Fibroblast of lung (primary cell): ENCODE results near the gene RHBDL3.

Source experiments
- EZH2 ChIP-seq: IDR thresholded peaks from 2 replicates; pipeline ENCODE4 v1.5.1; 2012; ENCODE audit warnings: low read length, control low read depth, mild to moderate bottlenecking; ENCODE audit errors: missing control alignments
- TF ChIP-seq, protein P1 (sequence below), 2 donors: IDR thresholded peaks in 1 of 2; conservative IDR thresholded peaks in 1 of 2; 1 replicate in 1 of 2; 2 replicates in 1 of 2; pipeline ENCODE4 v1.5.1; 2011 to 2012; ENCODE audit warnings: low read length in 2 of 2, control low read depth in 1 of 2, inconsistent platforms in 1 of 2, low read depth in 1 of 2, mild to moderate bottlenecking in 1 of 2

GRCh38 chr17:32361270-32361669 is 95.6 kb downstream of the RHBDL3 start:
- TF ChIP-seq, protein P1, sequence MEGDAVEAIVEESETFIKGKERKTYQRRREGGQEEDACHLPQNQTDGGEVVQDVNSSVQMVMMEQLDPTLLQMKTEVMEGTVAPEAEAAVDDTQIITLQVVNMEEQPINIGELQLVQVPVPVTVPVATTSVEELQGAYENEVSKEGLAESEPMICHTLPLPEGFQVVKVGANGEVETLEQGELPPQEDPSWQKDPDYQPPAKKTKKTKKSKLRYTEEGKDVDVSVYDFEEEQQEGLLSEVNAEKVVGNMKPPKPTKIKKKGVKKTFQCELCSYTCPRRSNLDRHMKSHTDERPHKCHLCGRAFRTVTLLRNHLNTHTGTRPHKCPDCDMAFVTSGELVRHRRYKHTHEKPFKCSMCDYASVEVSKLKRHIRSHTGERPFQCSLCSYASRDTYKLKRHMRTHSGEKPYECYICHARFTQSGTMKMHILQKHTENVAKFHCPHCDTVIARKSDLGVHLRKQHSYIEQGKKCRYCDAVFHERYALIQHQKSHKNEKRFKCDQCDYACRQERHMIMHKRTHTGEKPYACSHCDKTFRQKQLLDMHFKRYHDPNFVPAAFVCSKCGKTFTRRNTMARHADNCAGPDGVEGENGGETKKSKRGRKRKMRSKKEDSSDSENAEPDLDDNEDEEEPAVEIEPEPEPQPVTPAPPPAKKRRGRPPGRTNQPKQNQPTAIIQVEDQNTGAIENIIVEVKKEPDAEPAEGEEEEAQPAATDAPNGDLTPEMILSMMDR (conservative IDR thresholded peaks at IDR 0.05 in 1 of 2, IDR thresholded peaks at IDR 0.05 in 1 of 2; ENCODE audit: low read depth in 1 of 2, low read length in 2 of 2) = no peak
- TF ChIP-seq EZH2 = no peak
